ENCODE data around the gene BABAM1.
"Not testable (repeated sequence)": the region's sequence is repeated elsewhere in the genome, so short reads cannot be mapped to it uniquely, and the experiment has no call there.

Gene BABAM1

GRCh38 chr19:17243830-17244617, 23.2 kb upstream of the BABAM1 start:
- FAIRE-seq, result no peak

- FAIRE-seq, result no peak
Measured at GRCh38 chr19:17244618-17245534, 22.4 kb upstream of the BABAM1 start.

GRCh38 chr19:17245535-17245984, 21.7 kb upstream of the BABAM1 start, which contains the start of gene NR2F6:
NR2F6 (minus strand) TSS chr19:17245919; CDS start chr19:17245220, 699 bp downstream.
- no peak for FAIRE-seq

- no peak for FAIRE-seq
Measured at GRCh38 chr19:17246681-17247425, 20.4 kb upstream of the BABAM1 start.

GRCh38 chr19:17248011-17248776, 19.0 kb upstream of the BABAM1 start:
- no peak for FAIRE-seq

- no peak for FAIRE-seq
Measured at GRCh38 chr19:17249887-17250548, 17.2 kb upstream of the BABAM1 start.

- FAIRE-seq, result no peak
Measured at GRCh38 chr19:17254636-17255035, 12.6 kb upstream of the BABAM1 start.

GRCh38 chr19:17255150-17255621, 12.1 kb upstream of the BABAM1 start:
- FAIRE-seq, result no peak

- FAIRE-seq, result no peak
Measured at GRCh38 chr19:17256130-17256529, 11.1 kb upstream of the BABAM1 start.

- FAIRE-seq, result no peak
Measured at GRCh38 chr19:17259118-17259780, 8.0 kb upstream of the BABAM1 start.

GRCh38 chr19:17259934-17260333, 7.3 kb upstream of the BABAM1 start:
- FAIRE-seq, result no peak

GRCh38 chr19:17260842-17261325, 6.4 kb upstream of the BABAM1 start:
- no peak for FAIRE-seq

- no peak for FAIRE-seq
Measured at GRCh38 chr19:17262557-17262956, 4.7 kb upstream of the BABAM1 start.

- no peak for FAIRE-seq
Measured at GRCh38 chr19:17263712-17264640, 3.3 kb upstream of the BABAM1 start.

GRCh38 chr19:17264641-17264979, 2.6 kb upstream of the BABAM1 start, which contains the start of gene USHBP1:
USHBP1 (minus strand) TSS chr19:17264745; CDS start chr19:17264299, 446 bp downstream.
- no peak for FAIRE-seq

GRCh38 chr19:17266026-17266425, 1.2 kb upstream of the BABAM1 start:
- FAIRE-seq, result no peak

GRCh38 chr19:17266589-17266974, 661 bp upstream of the BABAM1 start:
- no peak for FAIRE-seq

- no peak for FAIRE-seq
Measured at GRCh38 chr19:17268754-17269153, 1.5 kb downstream of the BABAM1 start.

GRCh38 chr19:17274892-17275291, 7.6 kb downstream of the BABAM1 start:
- not testable (repeated sequence) for FAIRE-seq
